Lung (tissue), 12 donors: ENCODE results near the gene PXT1. TPM values are rescaled to one million over a fixed set of nuclear protein-coding genes. Genes with fewer than 3 reads are reported as not detected.
A peak's percentile ranks its signal among the peaks of the same experiment; 100 is the strongest.

Experiments
- ATAC-seq: fragments of 200-7000 bp; cut with Tn5 transposase; one replicate; pipeline ENCODE4 v1.9.1; 2020; ENCODE audit warnings: moderate number of reproducible peaks; ENCODE audit not compliant: insufficient read depth, low FRiP score
- DNase-seq, 3 donors: peaks; one replicate each; pipeline ENCODE4 v3.0.0-alpha.2; 2013 to 2017
- H3K27ac ChIP-seq, 2 donors: one replicate each; pipeline ENCODE4 v1.5.1; 2013; ENCODE audit warnings: mild to moderate bottlenecking in 2 of 2, moderate library complexity in 2 of 2, control low read depth in 1 of 2, inconsistent platforms in 1 of 2, low read depth in 1 of 2, low read length in 1 of 2
- H3K27me3 ChIP-seq, 3 donors: one replicate each; pipeline ENCODE4 v1.5.1; 2013; ENCODE audit warnings: low read length in 2 of 3; ENCODE audit not compliant: control insufficient read depth in 3 of 3, insufficient read depth in 3 of 3
- H3K36me3 ChIP-seq, 4 donors: one replicate each; pipeline ENCODE4 v1.5.1; 2013; ENCODE audit warnings: low read length in 4 of 4, mild to moderate bottlenecking in 1 of 4, moderate library complexity in 1 of 4; ENCODE audit not compliant: control insufficient read depth in 4 of 4, insufficient read depth in 4 of 4
- H3K4me1 ChIP-seq, 5 donors: one replicate each; pipeline ENCODE4 v1.5.1; 2013; ENCODE audit warnings: low read length in 5 of 5, mild to moderate bottlenecking in 2 of 5, moderate library complexity in 1 of 5; ENCODE audit not compliant: control insufficient read depth in 5 of 5, insufficient read depth in 5 of 5
- H3K4me3 ChIP-seq: one replicate; pipeline ENCODE4 v1.5.1; 2013; ENCODE audit warnings: mild to moderate bottlenecking, control low read depth, moderate library complexity
- H3K9ac ChIP-seq, 2 donors: one replicate each; pipeline ENCODE4 v1.5.1; 2013; ENCODE audit warnings: low read length in 2 of 2, control low read depth in 1 of 2; ENCODE audit not compliant: insufficient read depth in 1 of 2
- H3K9me3 ChIP-seq, 4 donors: one replicate each; pipeline ENCODE4 v1.5.1; 2013; ENCODE audit warnings: low read length in 3 of 4, mild to moderate bottlenecking in 1 of 4, moderate library complexity in 1 of 4; ENCODE audit not compliant: control insufficient read depth in 4 of 4, insufficient read depth in 3 of 4
- CTCF ChIP-seq: IDR thresholded peaks from 2 replicates; pipeline ENCODE4 v1.5.1; 2012; ENCODE audit warnings: mild to moderate bottlenecking; ENCODE audit errors: control extremely low read depth, extremely low read depth
- WGBS, 2 donors: extraction: QIAGEN DNeasy Blood & Tissue Kit; methylation state at CpG; one replicate each; pipeline ENCODE4 v1.1.7; 2013; 5-methylcytosine and 5-hydroxymethylcytosine counted together
- polyA plus RNA-seq, 2 donors: library from polyadenylated mRNA; stranded (reverse); fragments of 200-250 nt; gene quantifications; one replicate each; pipeline ENCODE4 v1.2.1, GENCODE V29; 2013
- total RNA-seq, 2 donors: library from RNA; depleted of rRNA in 1 of 2; stranded (reverse); fragments of >200 nt in 1 of 2; gene quantifications; one replicate each; pipeline ENCODE4 v1.2.1, GENCODE V29; 2014 to 2021
- donor health status: control.
- donor health status: control.
- donor health status: Bipolar disorder and iron deficiency.
- donor health status: healthy.
- donor health status: DM: yes; HTN: yes; CAD: no.

PXT1 gene
- total and polyA plus RNA-seq, 4 donors: 0.06 to 0.12 TPM; not detected in 2

GRCh38 chr6:36362551-36363370 is 79.9 kb downstream of the PXT1 start:
- Histone ChIP-seq H3K4me3 (no peak overlapping the region), H3K27me3 (no peaks in the 10 kb centered on the region), H3K9ac (no peak overlapping the region), H3K36me3 (peaks cover 0 to 4% (median 0%) of the 10 kb centered on the region in 4 donors), H3K27ac (no peak overlapping the region), H3K9me3 (no peaks in the 10 kb centered on the region), H3K4me1 (peaks cover 0 to 6% (median 0%) of the 10 kb centered on the region in 5 donors)
- no peak for ATAC-seq
- no peak for DNase-seq
- 68 to 82% methylated on average over 25 of the region's 25 CpGs for WGBS, 2 donors
- no peak for TF ChIP-seq CTCF

GRCh38 chr6:36361071-36361470 is 81.6 kb downstream of the PXT1 start:
- Histone ChIP-seq H3K27ac (no peak overlapping the region), H3K27me3 (no peaks in the 10 kb centered on the region), H3K9me3 (no peaks in the 10 kb centered on the region), H3K9ac (no peak overlapping the region), H3K4me3 (no peak overlapping the region), H3K4me1 (peaks cover 0 to 6% (median 0%) of the 10 kb centered on the region in 5 donors), H3K36me3 (peaks cover 0 to 4% (median 0%) of the 10 kb centered on the region in 4 donors)
- DNase-seq (no peak), ATAC-seq (no peak)
- TF ChIP-seq CTCF: no peak
- WGBS, 2 donors: 91 to 92% methylated on average over 11 of the region's 11 CpGs

GRCh38 chr6:36360241-36361054 is 82.2 kb downstream of the PXT1 start:
- peak; percentile 84 for TF ChIP-seq CTCF
- no peak overlapping the region for H3K9ac ChIP-seq
- DNase-seq: peak; percentile 83 to 89 (median 85)
- peaks cover 0 to 7% (median 0%) of the 10 kb centered on the region in 5 donors for H3K4me1 ChIP-seq
- WGBS, 2 donors: 26 to 27% methylated on average over 10 of the region's 10 CpGs
- no peak overlapping the region for H3K27ac ChIP-seq
- H3K27me3 ChIP-seq: no peaks in the 10 kb centered on the region
- H3K36me3 ChIP-seq: peaks cover 0 to 4% (median 0%) of the 10 kb centered on the region in 4 donors
- ATAC-seq: peak; percentile 80
- H3K4me3 ChIP-seq: no peak overlapping the region
- no peaks in the 10 kb centered on the region for H3K9me3 ChIP-seq
